GM21526 (cell line): ENCODE results near the gene DYRK1A.

ENCODE experiments used
- ATAC-seq: cut with Tn5 transposase; IDR thresholded peaks from one replicate; pipeline ENCODE4 v1.9.1; 2021; ENCODE audit warnings: moderate library complexity; ENCODE audit not compliant: unreplicated experiment, low FRiP score

Gene DYRK1A

DNA sequence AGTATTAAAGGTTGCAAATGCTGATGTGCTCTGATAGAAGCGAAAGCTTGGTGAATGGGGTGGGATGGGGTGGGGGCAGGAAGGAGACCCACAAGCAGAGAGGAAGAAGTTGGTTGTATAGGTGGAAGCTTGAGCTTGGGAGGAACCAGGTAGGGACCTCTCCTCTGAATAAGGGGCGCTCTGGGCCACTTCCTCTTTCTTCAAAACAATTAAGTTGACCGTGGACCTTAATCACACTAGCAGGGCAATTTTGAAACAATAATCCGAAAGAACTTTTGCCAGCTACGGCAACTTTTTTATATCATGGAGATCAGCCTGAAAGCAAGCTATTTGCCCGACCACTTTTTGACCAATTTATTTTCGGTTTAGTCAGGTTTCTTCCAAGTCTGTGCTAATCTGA, 1.9 kb upstream of the DYRK1A start:
- ATAC-seq = no peak

DNA sequence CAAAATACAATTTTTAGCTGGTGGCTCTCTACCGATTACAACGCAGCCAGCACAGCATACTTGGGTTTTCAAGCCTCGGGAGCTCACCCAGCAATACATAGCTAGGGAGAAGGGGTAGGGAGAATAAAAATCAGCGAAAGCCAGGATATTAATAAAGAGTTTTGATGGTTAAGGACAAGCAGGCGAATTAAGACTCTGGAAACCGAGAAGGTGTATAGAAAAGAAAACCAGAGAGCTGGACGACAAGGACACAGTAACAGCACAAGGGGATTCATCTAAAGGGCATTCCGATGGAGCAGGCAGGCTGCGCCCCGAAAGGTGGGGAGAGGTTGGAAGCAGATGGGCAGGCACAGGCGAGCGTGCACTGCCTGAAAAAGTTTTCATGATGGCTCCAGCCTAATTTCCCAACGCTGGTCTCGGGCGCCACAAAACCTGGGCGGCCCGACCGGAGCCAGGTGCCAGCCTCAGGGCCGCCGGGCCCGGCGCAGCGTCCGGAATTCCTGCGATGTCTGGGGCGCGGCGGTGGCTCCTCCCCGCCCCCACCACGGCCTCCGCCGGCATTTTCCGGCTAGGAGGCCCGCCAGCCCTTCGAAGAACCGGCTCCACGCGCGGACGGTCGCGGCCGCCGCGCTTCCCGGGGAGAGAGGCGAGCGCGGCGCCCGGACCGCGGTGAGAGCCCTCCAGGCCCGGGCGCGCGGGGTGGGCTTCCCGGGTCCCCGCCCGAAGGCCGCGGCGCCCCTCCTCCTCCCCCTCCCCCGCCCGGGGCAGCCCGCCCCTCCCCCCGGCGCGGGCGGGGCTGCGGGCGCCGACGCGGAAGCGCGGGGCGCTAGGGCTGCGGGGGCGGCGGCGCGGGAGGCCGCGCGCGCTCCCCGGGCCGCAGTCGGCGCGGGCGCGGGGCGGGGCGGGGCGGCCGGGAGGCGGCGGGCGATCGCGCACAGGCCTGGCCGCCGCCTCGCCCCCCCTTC, 774 bp upstream of the DYRK1A start:
- ATAC-seq = peak; percentile 19

DNA sequence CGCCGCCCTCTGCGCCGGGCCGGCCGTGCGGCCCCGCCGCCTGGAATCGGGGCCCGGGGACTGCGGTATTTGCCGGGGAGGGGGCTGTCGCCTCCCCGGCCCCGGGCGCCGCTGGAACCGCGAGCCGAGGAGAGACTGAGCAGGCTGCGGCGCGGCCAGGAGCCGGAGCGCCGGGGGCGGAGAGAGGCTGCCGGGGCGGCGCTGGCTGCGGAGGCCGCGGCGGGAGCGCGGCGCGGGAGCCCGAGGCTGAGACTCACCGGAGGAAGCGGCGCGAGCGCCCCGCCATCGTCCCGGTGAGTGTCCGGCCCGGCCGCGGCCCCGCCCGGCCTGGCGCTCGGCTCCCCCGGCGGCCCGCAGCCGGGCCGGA, 746 bp downstream of the DYRK1A start:
- ATAC-seq = no peak

DNA sequence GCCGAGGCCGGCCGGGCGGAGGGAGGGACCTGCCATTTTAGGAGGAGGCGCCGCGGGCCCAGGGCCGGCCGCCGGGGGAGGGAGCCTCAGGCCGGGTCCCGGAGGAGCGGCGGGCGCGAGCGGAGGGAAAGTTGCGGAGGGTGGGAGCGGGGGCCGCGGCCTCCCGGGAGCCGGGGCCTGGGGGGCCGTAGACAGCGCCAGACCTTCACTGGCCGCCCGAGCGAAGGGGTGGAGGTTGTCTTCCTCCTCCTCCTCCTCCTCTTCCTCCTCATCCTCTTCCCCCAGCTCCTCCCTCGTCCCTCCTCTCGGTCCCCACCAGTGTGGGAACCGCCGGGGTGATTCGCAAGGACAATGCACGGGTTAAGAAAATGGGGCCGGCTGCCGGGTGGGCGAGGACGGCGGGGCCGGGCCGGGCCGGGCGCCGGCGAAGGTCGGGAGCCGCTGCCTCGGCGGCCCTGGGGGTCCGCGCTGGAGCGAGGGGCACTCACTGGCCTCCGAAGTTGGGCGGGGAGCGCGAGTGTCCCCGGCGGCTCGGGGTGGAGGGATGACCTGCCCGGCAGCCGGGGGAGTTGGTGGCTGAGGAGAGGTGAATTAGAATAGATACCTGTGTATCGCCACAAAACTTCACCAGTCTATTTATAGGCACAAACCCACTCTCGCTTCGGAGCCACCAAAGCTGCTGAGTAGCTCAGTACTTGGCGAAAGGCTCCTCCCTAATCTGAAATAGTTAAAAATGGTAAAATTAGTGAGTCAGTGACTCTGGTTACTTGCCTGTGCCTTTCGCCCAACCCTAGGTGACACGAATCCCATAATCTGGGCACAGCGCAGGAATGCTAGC, 1.3 kb downstream of the DYRK1A start:
- ATAC-seq = no peak

DNA sequence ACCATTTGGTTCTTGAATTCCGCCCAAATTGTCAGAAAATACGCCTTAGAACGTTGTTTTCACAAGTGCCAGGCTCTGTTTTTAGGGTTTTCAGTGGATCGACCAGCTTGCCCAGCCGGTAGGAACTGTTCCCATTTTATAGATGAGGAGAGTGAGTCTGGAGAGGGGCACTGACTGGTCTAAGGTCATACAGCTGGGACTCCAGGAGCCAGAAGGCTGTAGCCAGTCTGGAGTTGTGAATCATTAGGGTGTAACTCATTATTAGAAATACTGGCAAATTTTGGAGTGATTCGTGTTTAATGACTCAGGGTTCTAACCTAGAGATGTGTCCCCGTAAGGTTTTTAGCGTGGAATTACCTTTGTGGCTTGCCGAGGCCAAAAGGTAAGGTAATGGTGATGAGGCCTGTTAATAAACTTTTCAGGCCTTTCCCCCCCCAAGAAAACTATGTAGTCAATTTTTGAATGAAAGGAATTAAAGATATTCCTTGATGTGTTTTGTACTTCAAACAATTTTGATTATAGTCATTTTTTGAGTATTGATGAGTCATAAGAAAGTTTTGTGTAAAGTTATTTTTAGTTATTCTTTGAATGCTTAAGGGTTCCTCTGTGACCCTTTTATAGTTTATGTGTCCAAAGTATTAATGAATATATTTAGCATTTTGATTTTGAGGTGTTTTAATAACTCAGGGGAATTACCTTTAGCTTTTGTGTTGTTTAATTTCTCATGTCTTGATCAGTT, 2.1 kb downstream of the DYRK1A start:
- ATAC-seq = no peak

DNA sequence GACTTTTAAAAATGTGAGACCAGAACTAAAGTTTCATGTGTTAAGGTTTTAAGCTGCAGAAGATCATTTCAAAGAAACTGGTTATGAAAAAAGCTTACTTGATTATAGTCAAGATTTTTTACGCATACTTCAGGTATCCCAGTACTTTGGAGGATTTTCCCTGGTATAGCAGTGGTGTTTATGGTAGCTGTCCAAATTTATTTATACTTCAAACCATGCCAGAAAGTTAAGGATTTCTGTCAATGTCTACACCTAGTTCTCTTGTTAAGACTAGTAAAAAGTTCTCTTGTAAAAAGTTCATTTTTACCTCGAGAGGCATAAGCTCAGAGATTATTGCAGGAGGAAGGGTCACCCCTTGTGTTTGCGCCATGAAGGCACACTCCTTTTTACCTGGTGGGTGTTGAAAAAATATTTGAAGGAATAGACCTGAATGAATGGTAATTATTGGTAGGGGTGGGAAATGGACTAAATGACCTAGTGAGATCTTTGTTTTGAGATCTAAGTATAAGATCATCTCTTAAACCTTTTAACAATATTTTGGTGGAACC, 2.8 kb downstream of the DYRK1A start:
- ATAC-seq = no peak

DNA sequence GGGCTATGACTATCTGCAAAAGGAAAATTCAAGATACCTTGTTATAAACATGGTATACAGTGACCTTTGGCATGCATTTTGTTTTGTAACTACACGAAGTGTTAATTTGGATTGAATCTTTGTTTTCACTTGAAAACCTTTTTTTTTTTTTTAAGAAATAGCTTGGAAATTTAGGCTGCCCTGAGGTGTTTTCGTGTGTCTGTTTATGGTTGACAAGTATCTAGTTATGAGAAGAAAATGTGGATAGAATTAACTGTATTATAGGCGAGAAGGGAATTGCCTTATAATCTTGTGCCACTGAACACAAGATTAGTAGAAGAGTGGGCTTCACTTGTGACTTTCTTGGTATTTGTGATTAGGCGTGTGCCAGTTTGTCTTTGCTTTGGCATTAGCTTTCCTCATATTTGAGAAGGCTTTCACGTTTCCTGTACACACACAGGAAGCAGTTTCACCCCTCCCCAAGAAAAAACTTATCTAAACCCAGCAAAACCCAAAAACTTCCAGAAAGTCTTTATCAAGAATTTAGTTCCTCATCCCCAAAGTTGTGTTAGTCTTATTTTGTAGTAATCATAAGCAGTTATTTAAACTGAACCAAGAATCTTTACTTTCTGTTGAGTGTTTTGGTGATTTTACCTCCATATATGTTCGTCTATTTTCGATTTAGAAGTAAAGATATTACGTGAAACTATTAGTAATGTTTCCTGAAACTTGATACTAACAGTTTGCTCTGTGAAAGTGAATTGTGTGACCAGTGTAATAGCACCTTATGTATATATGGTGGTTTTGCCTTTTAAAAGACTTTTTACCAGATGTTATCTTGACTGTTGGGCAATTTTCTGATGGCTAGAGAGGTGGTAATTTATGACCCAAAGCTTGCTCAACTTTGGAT, 3.8 kb downstream of the DYRK1A start:
- ATAC-seq = no peak

DNA sequence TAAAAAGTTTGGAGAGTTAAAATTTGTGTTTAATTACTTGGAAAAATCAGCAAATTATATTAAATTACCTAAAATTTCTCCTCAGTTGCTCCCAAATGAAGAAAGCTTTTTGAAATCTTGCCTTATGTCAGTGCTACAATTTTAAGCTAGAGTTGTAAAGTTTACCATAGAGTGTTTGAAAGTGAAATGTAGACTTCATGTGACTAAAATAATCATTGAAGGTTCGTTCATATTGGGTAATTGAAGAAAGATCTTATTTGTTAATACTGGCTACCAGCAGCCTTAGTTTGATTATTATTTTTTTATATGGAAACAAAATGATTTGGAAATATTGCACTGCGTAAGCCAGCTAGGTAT, 4.4 kb downstream of the DYRK1A start:
- no peak for ATAC-seq

DNA sequence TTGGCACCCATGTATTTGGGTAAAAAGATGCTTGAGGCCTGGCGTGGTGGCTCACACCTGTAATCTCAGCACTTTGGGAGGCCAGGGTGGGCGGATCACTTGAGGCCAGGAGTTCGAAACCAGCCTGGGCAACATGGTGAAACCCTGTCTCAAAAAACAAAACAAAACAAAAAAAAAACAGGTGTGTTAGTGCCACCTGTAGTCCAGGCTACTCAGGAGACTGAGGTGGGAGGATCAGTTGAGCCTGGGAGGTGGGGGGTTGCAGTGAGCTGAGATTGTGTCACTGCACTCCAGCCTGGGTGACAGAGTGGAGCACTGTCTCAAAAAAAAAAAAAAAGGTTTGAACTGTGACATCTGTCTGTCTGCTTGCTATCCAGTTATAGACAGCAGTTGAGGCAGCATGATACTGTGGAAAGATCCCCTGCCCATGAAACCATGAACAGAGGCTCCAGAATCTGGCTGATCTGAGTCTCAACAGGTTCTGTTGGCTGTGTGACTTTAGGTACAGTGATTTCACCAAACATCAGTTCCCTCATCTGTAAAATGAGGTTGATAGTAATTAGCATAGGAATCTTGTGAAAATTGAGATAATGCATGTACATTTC, 5.7 kb downstream of the DYRK1A start:
- no peak for ATAC-seq

DNA sequence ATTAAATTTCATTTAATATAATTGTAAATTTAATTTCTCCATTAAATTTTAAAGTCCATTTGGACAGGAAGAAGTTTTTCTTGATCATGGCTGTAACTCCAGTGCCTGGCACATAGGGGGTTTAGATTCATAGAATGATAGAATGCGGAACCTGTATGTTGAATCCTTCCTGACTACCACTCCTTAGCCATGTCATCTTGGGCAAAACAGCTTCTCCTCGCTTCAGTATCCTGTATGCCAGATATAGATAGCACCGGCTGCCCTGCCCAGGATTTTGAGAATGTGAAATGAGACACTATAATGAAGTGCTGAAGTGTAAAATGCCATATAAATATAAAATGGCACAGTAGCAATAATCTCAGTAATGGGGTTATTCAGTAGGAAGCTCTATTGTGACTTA, 6.4 kb downstream of the DYRK1A start:
- no peak for ATAC-seq

DNA sequence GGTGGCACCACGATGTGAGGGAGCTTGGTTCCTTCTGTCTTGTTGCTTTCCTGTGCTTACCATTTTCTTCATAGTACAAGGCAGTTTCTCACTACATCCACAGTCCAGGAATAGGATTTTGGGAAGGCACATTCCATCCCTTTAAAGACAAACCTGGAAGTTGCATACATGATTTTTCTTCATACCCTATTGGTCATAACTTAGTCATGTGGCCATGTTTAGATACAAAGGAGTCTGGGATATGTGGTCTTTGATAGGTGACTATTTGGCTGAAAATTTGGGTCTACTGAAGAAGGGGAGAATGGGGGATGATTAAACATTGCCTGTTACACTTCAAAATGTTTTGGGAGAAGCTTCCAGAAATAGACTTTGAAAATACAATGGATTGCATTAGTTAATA, 7.0 kb downstream of the DYRK1A start:
- ATAC-seq = no peak

DNA sequence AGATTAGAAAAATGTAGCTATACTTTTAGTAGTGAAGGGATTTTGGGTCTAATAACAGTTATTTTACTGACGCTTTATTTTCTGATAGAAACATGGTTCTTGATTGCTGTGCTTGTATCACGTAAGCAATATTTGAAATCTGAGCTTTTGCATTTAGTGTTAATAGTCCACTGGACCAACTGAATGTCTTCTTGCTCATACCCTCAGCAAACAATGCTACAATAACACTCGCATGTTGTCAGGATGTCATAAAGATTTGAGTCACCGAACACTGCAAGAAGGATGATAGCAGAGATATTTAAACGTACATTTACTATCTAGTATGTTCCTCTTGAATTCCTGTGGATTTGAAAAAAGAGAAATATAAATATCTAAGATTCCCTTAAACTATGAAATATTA, 7.5 kb downstream of the DYRK1A start:
- no peak for ATAC-seq

DNA sequence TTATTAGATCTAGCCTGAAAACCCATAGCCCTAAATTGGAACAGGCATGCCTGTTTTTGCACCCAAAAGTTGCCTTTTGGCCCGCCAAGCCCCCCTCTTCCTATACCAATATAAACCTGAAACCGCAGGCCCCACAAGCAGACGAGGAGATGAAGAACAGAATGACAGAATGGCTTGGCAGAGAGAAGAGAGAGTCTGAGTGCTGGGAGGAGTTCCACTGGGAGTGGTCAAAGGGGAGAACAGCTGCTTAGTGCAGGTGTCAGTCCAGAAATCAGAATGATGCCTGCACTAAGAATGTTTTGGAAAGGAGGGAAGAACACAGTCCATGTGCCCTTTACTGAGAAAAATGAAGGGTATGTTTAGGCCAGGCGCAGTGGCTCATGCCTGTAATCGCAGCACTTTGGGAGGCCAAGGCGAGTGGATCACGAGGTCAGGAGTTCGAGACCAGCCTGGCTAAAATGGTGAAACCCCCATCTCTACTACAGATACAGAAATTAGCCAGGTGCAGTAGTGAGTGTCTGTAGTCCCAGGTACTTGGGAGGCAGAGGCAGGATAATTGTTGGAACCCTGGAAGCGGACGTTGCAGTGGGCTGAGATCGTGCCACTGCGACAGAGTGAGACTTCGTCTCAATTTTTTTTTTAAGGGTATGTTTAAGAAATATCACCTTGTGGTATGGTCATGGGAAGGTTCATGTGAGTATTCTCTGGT, 9.4 kb downstream of the DYRK1A start:
- ATAC-seq = no peak

DNA sequence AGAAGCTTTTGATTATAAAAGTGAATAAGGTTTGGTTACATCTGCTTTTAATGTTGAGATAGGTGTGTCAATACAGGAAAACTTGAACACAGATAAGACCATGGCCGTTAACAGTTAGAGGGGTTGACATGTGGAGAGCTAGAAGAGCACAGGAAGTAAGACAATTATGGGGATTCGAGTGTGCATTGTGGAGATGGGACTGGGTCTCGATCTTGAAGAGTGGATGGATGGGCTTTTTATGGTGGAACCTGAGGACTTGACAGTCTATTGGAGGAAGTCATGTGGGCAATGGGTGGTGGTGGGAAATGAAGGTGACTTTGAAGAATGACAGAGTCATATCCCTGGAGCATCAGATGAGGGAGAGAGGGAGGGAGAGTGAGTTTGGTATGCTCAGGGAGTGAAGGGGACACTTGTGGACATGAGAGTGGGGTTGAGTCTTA, 12.1 kb downstream of the DYRK1A start:
- no peak for ATAC-seq

DNA sequence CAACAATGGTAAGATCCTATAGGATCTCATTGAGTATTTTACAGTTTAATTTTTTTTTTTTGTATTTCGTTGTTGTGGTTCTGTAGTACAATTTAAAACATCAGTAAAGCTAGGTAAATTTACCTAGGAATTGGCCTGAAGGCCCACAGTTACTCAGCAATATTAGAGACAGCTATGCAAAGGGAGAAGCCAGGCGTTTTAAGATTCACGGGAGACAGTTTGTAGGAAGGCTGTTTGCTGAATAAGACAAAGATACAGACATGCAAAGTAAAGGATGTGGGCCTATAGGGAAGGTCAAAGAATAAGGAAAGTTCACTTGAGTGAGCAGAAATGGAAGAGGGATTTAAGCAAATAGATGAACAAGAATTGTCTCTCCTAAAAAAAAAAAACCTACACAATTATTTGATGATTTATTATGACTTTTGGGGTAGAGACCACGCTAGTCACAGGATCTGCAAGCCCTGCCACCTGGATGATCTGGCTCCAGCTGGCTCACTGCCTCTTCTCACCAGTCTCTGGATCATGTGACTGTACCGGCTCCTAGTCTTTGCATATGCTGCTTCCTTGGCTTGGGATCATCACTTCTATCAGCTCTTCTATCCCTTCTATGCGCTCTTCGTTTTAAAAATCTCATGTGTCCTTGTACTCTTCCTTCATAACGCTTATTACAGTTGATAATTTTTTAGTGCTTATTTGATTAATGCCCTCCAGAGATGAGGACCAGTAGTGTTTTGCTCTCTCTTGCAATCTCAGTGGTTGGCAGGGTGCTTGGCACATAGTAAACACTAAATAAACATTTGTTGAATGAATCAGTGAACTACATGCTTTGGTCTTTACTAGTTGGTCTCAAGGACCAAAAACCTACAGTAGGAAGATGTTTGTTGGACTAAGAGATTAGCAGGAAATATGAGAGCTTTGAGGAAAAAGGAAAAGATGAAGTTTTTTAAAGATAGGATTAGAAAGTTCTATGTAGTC, 14.1 kb downstream of the DYRK1A start:
- ATAC-seq = no peak

DNA sequence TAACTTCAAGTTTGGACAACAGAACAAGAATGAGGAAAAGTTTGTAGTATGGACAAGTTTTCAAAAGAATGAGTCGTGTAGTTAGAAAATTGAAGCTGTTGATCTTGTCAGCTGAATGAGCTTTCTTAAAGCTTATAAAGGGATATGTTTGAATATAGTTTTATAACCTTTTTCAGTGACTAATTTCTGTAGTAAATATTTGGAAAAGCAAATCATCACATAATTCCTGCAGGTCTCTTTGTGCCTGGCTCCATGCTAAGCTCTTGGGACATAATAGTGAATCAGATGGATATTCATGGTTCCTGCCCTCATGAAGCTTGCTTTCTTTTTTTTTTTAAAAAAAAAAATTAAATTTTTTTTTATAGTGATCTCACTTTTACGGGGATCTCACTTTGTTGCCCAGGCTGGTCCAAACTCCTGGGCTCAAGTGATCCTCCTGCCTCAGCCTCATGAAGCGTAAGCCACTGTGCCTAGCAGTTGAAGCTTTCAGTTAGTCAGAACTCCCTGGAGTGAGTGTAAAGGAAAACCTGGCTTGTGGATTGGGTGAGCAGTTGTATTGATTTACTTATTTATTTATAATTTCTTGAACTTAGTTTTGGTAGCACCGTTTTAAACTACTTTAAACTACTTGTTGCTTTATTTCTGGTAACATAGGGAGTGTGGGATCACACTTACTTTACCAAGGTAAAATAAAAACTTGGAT, 15.5 kb downstream of the DYRK1A start:
- no peak for ATAC-seq

DNA sequence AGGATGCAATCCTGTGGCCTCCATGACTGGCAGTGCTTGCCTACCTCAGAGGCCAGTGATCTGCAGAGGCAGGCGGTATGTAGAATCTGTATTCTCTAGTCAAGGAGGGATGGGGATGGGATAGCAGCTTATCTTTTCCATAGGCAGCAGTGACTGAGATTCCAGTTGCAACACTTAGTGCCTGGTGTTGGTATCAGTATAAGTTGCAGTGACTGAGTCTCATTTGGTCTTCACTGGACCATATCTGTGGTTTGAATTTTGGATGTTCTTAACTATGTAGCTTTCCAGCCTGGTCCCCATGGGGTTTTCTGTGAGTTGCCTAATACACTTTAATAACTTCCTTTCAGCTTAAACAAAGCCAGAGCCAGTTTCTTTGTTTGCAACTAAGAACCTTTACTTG, 16.5 kb downstream of the DYRK1A start:
- no peak for ATAC-seq
